NCI-H526 (cell line): Measurements from ENCODE around the gene YJU2.
"Not testable (repeated sequence)": the region's sequence is repeated elsewhere in the genome, so short reads cannot be mapped to it uniquely, and the experiment has no call there.

Experiments
- DNase-seq, 2 experiments: peaks; one replicate each; lab custom pipeline; 2025; lab: John Stamatoyannopoulos, UW

The YJU2 gene

DNA sequence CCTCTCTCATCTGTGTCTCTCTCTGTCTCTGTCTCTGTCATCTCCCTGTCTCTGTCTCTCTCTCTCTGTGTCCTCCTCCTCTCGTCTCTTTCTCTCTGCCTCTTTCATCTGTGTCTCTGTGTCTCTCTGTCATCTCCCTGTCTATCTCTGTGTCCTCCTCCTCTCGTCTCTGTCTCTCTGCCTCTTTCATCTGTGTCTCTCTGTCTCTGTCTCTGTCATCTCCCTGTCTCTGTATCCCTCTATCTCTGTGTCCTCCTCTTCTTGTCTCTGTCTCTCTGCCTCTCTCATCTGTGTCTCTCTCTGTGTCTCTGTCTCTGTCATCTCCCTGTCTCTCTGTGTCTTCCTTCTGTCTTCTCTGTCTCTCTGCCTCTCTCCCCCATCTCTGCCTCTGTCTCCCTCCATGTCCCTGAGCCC is 18.1 kb upstream of the YJU2 start:
- no peak for DNase-seq

DNA sequence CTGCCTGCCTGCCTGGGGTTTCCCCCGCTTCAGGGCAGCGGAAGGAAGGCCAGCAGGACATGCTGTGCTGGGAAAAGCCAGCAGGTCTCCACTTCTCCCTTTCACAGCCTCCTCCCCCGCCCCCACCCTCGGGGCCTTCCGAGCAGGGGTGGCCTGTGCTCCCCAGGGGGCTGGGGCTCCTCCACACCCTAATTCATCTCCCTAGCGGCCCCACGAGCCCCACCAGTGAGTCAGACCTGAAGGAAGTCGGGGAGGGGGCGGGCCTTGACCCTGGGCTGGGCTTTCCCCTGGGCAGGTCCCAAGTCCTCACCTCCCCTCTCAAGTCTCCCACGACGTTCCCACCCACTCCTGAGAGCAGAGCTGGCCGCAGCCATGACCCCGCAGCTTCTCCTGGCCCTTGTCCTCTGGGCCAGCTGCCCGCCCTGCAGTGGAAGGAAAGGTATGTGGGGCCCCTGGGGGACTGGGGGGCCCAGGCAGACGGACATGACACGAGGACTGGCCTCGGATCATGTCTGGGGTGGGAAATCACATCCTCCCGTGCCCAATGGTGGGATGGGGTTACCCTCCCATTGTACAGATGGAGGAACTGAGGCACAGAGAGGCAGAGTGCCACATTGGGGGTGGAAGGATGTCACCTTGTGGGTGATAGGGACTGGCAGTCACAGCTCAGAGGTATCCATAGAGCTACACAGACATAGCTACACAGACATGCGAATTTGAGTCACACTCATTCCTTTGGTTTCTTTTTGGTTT is 17.5 kb upstream of the YJU2 start, which contains the start of gene EBI3:
Gene EBI3, plus strand, starts transcription at position 345 of the 753 bp plus-strand sequence. Its CDS starts 28 bp downstream, at position 373.
- DNase-seq: no peak

DNA sequence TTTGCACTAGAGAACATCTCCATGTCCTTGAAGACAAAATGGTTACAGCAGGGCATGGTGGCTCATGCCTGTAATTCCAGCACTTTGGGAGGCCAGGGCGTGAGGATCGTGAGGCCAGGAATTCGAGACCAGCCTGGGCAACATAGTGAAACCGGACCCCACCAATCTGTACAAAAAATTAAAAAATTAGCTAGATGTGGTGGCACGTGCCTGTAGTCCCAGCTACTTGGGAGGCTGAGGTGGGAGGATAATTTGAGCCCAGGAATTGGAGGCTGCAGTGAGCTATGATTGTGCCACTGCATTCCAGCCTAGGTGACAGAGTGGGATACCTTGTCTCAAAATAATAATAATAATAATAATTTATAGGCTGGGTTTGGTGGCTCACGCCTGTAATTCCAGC is 16.6 kb upstream of the YJU2 start:
- not testable (repeated sequence) for DNase-seq

DNA sequence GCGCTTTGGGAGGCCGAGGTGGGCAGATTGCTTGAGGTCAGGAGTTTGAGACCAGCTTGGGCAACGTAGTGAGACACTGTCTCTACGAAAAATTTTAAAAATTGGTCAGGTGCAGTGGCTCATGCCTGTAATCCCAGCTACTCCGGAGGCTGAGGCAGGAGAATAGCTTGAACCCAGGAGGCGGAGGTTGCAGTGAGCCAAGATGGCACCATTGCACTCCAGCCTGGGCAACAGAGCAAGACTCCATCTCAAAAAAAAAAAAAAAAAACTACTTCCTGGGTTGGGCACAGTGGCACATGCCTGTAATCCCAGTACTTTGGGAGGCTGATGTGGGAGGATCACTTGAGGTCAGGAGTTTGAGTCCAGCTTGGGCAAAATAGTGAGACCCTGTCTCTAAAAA is 15.4 kb upstream of the YJU2 start:
- DNase-seq: not testable (repeated sequence)

DNA sequence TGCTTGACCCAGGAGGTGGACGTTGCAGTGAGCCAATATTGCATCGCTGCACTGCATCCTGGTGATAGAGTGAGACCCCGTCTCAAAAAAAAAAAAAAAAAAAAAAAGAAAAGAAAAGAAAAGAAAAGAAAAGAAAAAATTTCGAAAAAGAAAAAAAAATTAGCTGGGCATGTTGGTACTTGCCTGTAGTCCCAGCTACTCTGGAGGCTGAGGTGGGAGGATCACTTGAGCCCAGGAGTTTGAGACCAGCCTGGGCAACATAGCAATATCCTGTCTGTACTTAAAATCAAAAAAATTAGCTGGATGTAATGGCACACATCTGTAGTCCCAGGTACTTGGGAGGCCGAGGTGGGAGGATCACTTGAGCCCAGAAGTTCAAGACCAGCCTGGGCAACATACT is 14.7 kb upstream of the YJU2 start:
- DNase-seq: not testable (repeated sequence)

DNA sequence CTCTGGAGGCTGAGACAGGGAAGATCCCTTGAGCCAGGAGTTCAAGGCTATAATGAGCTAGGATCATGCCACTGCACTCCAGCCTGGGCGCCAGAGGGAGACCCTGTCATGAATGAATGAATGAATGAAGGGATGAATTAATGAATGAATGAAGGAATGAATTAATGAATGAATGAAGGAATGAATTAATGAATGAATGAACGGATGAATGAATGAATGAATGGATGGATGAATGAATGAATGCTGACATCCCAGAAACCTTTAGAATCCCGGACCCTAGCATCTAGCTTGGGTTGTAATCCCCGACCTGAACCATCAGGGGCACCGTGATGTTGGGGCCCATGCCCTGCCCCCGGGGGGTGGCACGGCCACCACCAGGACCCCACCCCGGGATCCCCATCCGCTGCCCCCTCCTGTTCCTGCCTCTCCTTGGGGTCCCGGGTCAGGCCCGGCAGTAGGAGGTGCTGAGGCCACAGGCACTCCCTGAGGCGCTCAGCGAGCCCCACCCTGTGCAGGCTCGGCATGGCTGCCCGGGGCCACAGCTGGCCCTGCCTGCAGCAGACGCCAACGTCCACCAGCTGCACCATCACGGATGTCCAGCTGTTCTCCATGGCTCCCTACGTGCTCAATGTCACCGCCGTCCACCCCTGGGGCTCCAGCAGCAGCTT is 14.1 kb upstream of the YJU2 start:
- DNase-seq: no peak

DNA sequence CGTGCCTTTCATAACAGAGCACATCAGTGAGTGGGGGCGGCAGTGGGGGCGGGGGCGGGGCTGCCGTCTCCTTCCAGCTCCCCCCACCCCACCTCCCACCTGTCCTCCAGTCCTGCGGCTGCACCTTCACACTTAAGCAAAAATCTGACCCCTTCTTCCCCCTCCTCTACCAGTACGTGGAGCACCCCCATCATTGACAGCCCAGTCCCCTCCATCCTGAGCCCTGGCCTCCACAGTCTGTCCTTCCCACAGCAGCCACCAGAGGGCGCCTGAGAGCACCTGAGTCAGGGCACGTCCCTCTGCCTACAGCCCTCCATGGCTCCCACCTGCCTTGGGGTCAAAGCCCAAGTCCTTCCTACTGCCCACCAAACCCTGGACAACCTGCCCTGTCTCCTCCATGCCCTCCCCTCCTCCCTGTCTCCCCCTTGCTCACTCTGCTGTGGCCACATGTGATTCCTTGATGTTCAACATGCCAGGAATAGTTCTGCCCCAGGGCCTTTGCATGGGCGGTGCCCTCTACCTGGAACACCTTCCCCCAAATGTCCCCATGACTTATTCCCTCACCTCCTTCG is 13.5 kb upstream of the YJU2 start:
- peak in 1 of 2 experiments; percentile 49 for DNase-seq

DNA sequence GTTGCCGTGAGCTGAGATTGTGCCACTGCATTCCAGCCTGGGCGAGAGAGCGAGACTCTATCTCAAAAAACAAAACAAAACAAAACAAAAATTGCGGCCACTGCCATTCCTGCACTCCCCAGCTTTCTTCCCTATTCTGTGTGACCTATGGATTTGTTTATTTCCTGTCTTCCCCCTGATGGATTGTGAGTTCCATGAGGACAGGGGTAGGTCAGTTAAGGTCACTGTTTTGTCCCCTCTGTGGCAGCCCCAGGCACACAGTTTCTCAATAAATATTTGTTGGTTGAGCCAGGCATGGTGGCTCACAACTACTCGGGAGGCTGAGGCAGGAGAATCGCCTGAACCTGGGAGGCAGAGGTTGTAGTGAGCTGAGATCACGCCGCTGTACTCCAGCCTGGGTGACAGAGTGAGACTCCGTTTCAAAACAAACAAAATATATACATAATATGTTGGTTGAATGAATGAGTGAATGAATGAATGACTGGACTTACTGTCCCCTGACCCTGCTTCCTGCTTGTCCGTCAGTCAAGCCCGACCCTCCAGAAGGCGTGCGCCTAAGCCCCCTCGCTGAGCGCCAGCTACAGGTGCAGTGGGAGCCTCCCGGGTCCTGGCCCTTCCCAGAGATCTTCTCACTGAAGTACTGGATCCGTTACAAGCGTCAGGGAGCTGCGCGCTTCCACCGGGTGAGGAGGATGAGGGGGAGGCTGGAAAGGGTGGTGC is 12.6 kb upstream of the YJU2 start:
- DNase-seq: no peak

DNA sequence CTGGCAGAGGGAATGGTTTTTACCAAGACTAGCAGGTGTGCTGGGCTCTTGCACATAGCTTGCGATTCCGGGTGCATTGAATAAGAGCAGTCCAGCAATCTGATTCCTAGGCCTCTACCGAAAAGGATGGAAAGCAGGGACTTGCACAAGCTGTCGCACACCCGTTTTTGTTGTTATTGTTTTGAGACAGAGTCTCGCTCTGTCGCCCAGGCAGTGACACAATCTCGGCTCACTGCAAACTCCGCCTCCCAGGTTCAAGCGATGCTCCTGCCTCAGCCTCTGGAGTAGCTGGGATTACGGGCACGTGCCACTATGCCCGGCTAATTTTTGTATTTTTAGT is 12.0 kb upstream of the YJU2 start:
- DNase-seq: no peak

DNA sequence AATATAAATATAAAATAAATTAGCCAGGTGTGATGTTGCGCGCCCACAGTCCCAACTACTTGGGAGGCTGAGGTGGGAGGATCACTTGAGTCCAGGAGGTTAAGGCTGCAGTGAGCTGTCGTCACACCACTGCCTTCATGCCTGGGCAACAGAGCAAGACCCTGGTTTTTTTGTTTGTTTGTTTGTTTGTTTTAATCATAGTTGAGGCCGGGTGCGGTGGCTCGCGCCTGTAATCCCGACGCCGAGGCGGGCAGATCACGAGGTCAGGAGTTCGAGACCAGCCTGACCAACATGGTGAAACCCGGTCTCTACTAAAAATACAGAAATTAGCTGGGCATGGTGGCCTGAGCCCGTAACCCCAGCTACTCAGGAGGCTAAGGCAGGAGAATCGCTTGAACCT is 9.4 kb upstream of the YJU2 start:
- DNase-seq: not testable (repeated sequence)

DNA sequence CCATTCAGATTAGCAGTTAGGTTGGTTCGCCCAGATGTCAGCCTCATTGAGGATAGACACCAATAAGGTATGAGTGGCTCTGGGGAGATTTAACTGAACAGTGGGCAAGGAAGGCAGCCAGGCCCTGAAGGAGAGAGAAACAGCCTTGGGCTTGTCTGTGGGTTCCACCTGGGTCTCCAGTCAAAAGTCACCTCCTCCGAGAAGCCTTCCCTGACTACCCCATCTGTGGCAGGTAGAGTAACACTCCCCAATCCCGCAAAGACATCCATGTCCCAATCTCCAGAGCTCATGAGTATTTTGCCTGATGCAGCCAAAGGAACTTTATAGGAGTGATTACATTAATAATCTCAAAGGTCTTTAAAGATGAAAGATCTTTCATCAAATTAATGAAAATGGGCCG is 8.0 kb upstream of the YJU2 start:
- DNase-seq: no peak

DNA sequence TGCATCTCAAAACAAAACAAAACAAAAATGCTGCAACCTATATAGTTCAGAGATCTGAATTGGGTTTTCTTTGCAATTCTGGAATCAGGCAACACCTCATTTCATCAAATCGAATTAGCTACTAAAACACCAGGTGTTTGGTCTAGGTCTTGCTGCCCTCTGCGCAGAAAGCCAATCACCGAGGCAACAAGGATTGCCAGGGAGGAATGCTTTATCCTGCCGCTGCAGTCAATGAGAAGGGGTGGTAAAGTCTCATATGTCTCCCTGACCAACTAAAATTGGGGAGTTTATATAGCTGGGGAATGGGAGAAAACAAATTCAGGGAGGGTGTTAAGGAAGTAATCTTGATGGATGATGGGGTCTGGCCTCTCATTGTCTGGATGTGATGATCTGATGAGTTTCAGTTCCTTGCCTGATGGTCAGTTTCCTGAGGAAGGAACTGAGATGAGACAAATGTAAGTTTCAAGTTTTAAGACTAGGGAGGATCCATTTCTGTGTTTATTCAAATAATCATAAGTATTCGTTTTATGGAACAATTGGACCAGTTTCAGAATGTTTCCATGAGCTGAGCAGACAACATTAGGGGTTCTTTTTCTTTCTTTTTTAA is 5.0 kb upstream of the YJU2 start:
- no peak for DNase-seq

DNA sequence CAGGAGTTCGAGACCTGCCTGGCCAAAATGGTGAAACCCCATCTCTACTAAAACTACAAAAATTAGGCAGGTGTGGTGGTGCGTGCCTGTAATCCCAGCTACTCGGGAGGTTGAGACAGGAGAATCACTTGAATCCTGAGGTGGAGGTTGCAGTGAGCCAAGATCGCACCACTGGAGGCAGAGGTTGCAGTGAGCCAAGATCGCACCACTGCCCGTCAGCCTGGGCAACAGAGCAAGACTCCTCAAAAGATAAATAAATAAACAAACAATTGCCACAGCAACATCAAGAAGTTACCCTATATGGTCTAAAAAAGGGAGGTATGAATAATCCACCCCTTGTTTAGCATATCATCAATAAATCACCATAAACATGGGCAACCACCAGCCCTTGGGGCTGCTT is 942 bp upstream of the YJU2 start:
- DNase-seq: not testable (repeated sequence)

DNA sequence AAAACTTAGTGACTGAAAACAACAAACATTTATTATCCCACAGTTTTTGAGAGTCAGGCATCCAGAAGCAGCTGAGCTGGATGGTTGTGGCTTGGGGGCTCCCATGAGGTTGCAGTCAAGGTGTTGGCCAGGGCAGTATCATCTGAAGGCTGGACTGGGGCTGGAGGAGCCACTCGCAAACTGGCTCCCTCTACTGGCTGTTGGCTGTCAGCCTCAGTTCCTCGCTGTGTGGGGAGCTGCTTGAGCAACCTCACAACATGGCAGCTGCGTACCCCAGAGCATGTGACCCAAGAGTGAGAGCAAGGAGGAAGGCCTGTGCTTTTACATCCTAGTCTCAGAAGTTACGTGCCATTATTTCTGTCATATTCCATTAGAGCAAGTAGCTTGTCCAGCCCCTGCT is 9.7 kb downstream of the YJU2 start:
- no peak for DNase-seq

DNA sequence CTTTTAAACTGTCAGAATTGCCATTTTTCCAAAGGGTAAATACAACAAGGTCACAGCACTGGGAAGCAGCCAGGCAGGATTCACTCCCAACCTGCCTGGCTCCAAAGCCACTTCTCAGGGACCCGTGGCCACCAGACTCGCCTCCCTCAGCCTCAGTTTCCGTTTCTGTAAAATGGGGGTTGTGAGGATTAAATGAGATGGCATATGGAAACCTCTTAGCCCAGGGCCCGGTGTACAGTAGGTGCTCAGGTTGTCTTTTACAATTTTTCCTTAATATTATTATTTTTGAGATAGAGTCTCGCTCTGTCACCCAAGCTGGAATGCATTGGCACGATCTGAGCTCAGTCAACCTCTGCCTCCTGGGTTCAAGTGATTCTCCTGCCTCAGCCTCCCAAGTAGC is 10.1 kb downstream of the YJU2 start:
- DNase-seq: no peak

DNA sequence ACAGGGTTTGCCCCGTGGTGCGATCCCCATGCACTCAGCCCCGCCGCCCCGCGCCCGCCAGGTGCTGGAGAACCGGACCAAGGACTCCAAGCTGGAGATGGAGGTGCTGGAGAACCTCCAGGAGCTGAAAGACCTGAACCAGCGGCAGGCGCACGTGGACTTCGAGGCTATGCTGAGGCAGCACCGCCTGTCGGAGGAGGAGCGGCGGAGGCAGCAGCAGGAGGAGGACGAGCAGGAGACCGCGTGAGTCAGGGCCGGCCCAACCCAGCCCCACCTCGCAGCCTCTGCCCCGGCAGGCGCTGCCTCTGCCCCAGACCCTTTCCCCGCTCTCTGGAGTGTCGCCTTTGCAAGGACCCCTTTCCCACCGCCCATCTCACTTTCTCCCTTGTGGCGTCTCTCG is 11.3 kb downstream of the YJU2 start:
- DNase-seq: no peak

DNA sequence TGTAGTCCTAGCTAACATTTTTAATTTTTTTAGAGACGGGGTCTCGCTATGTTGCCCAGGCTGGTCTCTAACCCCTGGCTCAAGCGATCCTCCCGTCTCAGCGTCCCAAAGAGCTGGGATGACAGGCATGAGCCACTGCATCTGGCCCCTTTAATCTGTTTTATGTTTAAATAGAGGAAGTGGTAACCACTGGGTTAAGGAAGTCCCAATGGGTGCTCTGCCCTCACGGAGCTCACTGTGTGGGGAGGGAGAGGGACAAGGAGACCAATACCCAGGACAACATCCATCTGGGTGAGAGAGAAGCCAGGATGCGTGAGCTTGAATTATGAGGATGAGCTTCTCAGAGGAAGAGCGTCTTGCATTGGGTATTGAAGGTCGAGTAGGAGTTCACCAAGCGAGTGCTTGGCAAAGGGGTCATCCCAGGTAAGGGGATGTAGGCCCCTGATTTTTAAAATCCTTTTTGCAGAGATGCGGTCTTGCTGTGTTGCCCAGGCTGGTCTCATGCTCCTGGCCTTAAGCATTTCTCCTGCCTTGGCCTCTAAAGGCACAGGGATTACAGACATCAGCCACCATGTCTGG is 13.8 kb downstream of the YJU2 start:
- no peak for DNase-seq

DNA sequence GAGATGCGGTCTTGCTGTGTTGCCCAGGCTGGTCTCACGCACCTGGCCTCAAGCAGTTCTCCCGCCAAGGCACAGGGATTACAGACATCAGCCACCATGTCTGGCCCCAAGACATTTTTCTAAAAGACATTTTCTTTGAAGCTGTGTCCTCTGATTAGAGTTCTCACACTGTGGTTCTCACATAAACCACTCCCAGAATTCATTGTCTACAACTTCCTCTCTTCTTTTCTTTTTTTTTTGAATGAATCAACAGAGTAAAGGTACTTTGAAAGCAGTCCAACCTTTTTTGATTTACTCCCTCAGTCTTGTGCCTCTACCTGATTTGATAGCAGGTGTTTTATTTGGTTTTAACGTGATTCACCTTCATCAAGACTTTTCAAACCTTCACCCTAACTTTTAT is 17.9 kb downstream of the YJU2 start:
- DNase-seq: no peak

DNA sequence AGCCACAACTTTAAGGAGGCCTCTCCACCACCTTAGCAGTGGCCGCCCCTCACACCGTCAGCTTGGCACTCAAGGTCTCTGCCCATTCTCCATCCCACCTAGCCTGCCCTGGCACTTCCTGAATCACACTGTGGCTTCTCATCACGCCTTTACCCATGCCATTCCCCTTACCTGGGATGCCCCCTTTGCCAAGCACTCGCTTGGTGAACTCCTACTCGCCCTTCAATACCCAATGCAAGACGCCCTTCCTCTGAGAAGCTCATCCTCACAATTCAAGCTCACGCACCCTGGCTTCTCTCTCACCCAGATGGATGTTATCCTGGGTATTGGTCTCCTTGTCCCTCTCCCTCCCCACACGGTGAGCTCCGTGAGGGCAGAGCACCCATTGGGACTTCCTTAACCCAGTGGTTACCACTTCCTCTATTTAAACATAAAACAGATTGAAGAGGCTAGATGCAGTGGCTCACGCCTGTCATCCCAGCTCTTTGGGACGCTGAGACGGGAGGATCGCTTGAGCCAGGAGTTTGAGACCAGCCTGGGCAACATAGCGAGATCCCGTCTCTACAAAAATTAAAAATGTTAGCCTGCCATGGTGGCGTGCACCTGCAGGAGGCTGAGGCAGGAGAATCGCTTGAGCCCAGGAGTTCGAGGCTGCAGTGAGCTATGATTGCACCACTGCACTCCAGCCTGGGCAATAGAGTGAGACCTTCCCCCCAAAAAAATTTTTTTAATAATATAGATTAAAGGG is 19.5 kb downstream of the YJU2 start:
- no peak for DNase-seq

DNA sequence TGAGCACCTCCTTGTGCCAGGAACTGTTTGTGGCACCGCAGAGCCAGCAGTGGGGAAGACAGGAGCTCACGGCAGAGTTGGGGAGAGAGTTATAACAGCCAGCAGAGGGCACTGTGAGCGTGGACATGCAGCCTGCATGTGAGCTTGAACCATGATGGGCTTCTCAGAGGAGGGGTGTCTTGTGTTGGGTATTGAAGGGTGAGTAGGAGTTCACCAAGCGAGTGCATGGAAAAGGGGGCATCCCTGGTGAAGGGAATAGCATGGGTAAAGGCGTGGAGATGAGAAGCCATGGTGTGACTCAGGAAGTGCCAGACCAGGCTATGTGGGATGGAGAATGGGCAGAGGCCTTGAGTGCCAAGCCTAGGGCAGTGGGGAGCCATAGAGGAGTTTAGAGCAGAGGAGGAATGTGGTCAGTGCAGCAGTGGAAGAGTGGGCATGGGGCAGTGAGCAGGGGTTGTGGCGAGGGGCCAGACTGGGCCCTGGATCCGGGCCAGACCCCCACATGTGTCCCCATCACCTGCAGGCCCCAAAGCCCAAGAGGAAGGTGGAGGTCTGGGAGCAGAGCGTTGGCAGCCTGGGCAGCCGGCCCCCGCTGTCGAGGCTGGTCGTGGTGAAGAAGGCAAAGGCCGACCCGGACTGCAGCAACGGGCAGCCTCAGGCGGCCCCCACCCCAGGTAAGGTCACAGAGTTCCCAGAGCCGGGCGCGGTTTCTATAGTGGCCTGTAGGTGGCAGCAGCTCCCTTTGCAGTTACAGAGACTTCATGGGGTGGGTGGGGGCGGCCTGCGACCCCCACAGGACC is 20.4 kb downstream of the YJU2 start:
- peak in 1 of 2 experiments; percentile 66 for DNase-seq
